COLO829 (cell line): ENCODE measurements around the gene CTAG1A.
"Not testable (repeated sequence)": the region's sequence is repeated elsewhere in the genome, so short reads cannot be mapped to it uniquely, and the experiment has no call there.

ENCODE experiments used
- DNase-seq: peaks from one replicate; pipeline ENCODE4 v3.0.0; 2012; ENCODE audit warnings: low spot score

CTAG1A gene

DNA sequence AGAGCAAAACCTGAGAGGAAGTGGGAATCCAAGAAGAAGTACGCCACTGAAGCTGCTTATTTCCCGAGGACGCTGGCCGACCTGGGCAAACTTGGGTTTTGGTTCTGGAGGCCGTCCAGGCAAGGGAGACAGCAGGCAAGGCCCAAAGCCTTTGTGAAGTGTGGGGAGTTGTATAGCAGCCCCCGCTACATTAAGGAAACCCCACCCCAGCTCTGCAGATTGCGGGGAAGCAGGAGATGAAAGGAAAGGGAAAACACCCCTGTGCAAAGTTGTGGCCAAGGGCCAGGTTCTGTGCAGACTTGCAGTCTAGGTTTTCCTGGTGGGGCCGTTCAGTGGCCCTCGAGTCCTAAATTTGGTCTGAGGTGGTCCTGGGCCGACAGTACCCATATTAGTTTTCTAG, 11.9 kb upstream of the CTAG1A start:
- DNase-seq = not testable (repeated sequence)

DNA sequence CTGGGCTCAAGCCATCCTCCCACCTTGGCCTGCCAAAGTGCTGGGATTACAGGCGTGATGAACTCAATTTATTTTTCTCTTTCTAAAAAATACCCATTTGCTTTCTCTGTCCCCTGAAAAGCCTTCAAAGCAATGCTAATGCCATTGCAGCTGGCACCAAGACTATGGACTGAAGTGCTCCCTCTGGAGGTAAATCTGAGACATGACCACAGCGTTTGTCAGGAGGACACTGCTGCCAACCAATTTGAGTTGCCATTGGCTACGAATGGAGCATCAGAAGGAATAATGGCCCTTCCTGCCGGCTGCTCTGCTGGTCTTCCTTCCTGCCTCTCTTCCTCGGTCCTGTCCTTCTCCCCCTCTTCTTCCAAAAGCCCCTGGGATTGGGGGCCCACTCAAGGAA, 9.9 kb upstream of the CTAG1A start:
- not testable (repeated sequence) for DNase-seq

DNA sequence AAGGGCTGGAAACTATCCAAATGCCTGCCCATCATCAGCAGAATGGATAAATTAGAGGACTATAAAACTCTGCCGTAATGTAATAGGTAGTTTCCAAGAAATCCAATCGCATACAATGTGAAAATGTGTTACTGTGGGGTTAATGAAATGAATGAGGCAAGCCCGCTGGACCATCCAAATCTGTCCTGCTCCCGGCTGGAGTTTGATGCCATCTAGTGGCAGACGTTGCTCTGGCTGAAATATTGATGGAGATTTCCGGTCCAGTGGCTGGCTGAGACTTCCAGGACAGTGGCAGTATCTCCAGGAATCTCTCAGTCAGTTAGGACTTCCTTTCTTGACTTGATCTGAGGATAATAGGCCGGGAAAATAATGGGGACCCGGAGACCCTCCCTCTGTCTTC, 1.9 kb upstream of the CTAG1A start:
- not testable (repeated sequence) for DNase-seq

DNA sequence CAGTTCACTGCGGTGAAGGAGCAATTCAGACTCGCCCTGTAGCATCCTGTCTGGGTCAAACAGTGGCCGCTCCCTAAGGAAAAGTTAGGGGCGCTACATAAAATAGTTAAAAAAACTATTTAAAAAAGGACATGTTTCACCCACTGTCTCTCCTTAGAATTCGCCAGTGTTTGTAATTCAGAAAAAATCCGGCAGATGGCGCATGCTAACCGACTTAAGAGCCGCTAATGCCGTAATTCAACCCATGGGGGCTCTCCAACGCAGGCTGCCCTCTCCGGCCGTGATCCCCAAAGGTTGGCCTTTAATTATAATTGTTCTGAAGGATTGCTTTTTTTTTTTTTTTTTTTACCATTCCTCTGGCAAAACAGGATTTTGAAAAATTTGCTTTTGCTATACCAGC, 5.5 kb downstream of the CTAG1A start:
- DNase-seq = not testable (repeated sequence)

DNA sequence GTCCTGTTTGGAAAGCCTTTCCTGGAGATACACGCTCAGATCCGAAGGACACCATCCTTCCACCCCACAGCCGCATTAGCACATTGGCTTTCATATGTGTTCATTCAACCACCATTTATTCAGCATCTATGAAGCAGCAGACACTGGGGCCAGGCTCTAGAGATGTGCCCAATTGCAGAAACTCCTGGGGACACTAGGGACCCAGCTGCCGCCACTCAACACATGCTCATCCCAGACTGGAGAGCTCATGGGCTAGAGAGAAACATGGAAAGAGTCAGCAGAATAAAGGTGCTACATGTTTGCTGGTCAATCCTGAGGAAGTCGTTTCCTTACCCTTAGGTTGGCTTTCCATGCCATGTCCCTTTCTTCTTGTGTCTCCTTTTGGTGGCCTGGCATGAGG, 7.6 kb downstream of the CTAG1A start:
- no peak for DNase-seq

DNA sequence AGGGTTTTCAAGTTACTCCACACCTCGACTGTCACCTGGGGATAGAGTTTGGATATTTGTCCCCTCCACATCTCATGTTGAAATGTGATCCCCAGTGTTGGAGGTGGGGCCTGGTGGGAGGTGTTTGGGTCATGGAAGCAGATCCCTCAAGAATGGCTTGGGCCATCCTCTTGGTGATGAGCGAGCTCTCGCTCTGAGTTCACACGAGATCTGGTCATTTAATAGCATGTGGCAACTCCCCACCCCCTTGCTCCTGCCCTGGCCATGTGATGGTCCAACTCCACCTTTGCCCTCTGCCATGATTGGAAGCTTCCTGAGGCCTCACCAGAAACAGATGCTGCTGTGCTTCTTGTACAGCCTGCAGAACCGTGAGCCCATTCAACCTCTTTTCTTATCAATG, 8.3 kb downstream of the CTAG1A start:
- no peak for DNase-seq

DNA sequence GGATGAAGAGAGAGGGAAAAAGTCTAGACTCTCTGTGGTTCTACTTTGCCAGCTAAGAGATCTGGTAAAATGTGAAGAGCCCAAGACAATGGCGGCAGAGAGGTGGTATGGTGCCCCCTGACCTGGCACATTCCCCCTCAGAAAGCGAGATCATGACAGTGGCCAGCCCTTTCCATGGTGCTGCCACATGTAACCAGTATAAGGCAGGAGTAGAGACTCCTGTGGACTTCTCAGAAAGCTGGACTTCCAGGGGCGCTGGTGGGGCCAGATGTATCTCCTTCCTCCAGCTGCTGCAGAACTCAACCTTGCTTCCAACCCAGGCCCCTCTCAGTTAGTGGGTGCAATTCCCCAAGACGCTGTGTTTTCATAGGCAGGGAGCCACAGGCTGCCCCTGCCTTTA, 9.6 kb downstream of the CTAG1A start:
- DNase-seq = no peak

DNA sequence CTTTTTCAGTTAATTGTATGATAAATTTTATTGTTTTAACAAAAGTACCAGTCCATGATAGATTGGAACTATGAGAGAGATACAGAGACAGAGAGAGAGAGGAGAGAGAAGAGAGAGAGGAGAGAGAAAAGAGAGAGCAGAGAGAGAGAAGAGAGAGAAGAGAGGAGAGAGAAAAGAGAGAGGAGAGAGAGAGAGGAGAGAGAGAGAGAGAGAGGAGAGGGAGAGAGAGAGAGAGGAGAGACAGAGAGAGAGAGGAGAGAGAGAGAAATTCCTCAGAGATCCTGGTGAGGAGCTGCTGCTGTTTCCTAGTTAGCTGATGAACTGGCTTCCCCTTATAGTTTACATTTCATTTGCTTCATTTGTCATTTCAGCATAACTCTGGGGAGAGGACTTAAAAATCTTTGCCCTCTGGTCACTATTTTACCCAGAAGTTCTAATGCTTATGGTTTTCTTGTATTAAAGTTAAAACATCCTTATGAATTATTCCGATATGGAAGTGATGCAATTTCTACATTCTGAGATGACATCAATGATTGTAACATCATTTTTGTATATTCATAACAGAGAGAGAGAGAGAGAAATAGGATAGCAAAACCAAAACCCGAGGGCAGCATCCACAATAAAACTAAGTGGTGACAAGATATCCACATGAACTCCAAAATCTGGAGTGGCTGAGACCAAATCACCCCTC, 10.8 kb downstream of the CTAG1A start:
- DNase-seq = no peak

DNA sequence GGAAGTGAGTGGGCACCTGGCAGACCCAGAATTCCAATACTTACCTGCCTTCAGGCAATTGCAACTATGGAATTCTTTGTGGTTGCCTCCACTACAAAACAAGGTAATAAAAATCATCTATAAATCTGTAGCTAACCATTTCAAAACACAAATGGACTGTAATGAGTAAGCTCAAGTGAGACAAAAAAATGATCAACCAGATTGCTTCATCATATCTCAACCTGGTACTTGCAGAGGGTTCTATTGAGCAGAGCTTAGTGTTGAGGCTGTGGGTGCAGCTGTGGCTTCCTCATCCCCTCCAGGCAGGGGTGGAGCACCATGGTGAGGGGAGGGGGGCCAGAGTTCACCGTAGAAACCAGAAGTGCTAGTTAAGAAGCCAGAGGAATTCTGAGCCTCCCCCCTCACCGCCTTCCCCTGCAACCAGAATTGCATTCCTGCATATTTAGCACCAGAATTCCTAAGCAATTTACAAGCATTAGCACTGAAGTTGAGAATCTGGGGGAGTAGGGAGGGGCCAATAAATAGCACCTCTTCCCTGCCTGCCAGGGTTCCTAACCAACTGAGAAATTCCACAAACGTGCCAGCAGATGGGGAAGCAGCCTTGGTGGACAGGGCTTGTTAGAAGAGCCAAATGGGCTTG, 11.5 kb downstream of the CTAG1A start:
- DNase-seq = peak; percentile 15

DNA sequence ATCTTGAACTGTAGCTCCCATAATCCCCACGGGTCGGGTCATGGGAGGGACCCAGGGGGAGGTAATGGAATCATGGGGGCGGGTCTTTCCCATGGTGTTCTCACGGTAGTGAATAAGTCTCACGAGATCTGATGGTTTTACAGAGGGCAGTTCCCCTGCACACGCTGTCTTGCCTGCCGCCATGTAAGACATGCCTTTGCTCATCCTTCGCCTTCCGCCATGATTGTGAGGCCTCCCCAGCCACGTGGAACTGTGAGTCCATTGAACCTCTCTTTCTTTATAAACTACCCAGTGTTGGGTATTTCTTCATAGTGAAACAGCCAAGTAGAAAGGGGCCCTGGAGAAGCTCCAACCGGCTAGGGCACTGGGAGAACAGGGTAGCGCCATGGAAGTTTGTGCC, 12.3 kb downstream of the CTAG1A start:
- no peak for DNase-seq

DNA sequence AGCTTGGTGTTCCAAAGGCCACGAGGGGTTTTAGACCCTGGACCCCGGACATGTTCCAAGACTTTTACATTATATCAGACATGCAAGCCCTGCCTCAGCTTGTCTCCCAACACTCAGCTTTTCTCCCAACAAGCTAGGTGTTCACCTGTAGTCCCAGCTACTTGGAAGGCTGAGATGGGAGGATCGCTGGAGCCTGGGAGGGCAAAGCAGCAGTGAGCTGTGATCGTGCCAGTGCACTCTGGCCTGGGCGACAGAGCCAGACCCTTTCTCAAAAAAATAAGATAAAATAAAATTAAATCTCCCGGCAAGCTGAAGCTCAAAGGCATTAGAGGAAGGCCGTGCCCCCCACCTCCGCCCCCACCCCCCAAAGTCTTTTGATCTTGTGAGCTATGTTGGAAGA, 13.7 kb downstream of the CTAG1A start:
- no peak for DNase-seq

DNA sequence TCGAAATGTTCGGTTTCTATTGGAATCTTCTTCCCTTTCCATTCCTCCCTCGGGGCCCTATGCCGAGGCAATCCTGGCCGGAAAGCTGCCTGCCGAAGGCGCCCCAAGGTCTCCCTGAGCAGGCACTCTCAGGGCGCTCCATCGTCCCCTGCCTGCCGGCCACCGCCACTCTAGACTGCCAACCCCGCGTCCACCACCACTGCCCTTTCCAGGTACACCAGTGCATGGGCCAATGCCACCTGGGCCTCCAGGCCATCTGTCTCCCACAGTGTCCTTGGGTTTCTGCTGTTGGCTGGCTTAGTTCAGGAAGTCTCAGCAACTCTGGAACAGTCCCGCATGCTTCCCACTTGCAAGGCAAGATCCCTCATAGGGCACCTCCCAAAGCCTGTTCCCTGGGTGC, 14.6 kb downstream of the CTAG1A start:
- DNase-seq = no peak

DNA sequence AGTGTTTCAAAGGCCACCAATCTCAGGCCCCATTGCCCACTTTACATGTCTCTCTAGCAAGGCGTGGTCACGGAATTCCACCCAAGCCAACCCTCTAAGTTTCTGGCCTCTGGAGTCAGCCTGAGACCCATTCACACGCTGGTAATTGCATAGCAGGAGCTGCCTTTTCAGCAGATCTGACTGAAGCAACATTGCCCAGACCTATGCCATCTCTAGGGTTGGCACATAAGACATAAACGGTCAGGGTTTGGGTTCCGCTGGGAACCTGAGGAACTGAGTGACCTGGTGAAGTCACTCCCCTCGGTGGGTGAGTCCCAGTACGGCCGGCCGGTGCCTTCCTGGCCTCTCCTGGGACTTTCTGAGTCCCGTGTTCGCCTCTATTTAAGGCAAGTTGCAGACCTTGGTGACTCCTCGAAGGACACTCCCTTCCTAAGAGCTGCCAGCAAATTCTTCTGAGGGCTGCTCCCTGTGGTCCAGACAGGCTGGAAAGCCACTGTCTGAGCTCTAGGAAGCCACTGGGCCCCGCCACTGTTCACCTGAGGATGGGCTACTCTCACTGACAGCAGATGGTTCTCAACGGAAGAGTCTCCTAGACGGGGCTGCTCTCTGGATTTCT, 15.9 kb downstream of the CTAG1A start:
- no peak for DNase-seq

DNA sequence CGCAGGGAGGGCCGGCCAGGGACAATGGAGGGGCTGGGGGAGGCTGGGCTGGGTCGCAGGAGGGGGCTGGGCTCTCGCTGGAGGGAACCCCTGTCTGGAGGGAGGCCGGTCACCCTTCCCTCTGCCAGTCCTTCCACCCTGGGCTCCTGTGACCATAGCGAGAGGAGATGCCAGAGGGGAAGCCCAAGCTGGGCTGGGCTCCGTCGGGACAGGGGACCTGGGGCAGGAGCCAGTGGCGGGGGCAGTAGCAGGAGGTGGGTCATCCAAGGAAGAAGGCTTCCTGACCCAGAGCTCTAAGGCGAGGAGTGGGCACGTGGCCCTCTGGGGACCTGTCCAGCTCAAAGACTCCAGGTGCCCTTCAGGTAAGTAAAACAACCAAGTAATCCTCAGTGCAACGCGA, 17.3 kb downstream of the CTAG1A start:
- DNase-seq = no peak

DNA sequence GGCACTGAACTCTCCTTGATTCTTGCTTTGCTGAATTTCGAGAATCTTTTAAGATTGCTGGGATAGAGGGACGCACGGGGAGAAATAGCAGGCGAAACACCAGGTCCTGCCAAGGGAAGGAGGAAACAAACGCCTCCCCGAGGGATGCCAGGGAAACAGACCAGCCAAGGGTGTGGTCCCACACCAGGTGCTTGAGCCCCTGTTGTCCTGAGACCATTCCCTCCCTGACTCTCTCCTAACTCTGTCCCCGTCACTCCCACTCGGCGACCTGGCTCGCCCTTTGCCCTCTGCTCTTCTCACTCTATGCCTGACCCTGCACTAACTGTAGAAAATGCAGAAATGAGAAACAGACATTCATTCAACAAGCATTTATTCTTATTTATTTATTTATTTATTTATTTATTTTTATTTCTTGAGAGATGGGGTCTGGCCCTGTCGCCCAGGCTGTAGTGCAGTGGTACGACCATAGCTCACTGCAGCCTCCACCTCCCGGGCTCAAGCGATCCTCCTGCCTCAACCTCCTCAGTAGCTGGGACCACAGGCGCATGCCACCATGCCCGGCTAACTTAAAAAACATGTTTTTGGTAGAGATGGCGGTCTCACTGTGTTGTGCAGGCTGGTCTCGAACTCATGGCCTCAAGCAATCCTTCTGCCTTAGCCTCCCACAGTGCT, 18.0 kb downstream of the CTAG1A start:
- no peak for DNase-seq

DNA sequence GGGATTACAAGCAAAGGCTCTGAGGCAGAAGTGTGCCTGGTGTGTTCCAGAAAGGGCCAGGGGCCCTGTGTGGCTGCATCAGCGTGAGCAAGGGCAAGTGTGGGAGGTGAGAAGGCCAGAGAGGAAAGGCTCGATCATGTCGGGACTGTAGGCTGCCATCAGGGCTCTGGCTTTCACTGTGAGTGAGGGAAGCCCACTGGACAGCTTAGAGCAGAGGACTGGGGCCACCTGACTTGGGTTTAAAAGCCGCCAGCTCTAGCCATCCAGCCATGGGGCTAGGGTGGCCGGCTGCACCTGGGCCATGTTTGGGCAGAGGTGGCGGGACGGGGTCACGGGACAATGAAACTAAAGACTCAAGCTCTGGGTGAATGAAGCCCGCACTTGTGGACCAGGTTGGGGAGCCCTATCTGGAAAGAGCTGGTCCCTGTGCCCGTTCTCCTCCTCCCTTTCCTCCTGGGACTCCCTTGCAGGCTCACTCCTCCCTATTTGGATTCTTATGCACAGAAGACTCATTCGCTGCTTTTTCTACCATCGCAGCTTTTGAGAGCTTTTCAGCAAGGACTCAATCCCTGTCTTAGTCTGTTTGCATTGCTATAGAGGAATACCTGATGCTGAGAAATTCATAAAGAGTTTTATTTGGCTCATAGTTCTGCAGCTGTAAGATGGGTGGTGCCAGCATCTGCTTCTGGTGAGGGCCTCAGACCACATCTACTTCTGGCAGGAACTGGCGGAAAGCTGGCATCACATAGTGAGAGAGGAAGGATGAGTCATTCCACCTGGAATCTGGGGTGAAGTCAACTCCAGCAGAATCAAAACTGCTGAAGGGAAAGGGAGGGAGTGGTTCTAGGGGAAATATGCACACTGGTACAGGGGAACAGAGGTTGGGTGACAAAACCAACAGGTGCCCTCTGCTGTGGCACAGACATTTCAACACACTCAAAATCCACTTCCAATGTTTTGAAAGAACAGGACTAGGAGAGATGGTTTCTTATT, 18.8 kb downstream of the CTAG1A start:
- DNase-seq = no peak

DNA sequence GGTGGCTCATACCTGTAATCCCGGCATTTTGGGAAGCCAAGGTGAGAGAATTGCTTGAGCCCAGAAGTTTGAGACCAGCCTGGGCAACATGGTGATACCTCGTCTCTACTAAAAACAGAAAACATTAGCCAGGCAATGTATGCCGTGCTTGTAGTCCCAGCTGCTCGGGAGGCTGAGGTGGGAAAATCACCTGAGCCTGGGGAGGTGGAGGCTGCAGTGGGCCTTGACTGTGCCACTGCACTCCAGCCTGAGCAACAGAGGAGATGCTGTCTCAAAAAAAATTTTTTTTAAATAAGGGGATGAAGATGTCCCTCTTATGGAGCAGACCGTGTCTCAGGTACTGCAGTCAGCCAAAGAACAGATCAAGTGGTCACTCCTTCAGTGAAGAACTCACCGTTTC, 20.6 kb downstream of the CTAG1A start:
- no peak for DNase-seq

DNA sequence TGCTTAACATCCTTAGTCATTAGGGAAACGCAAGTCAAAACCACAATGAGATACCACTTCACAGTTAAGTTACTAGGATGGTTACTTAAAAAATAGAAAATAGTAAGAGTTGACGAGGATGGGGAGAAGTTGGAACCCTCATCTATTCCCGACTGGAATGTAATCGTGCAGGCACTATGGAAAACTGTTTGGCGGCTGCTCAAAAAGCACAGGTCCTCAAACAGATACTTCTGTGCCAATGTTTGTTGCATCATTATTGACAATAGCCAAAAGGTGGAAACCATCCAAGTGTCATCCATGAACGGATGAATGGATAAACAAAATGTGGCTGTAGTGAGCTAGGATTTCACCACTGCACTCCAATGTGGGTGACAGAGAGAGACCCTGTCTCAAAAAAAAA, 22.4 kb downstream of the CTAG1A start:
- no peak for DNase-seq

DNA sequence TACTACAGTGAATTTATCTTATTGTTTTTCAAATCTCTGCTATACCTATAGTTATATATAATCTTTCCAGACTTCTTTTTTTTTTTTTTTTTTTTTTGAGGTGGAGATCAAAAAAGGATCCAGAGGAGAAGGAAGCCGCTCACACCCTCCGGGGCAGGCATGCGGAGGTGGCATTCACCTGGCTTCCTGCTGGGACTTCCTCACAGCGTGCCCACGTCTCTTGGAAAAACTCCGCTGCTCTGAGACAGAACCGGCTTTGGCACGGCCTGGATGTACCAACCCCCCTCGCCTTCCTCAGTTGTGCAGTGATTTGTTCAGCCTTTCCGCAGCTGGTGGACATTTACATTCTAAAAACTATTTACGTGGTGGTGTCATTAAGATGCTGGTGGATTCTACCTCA, 23.0 kb downstream of the CTAG1A start:
- not testable (repeated sequence) for DNase-seq

DNA sequence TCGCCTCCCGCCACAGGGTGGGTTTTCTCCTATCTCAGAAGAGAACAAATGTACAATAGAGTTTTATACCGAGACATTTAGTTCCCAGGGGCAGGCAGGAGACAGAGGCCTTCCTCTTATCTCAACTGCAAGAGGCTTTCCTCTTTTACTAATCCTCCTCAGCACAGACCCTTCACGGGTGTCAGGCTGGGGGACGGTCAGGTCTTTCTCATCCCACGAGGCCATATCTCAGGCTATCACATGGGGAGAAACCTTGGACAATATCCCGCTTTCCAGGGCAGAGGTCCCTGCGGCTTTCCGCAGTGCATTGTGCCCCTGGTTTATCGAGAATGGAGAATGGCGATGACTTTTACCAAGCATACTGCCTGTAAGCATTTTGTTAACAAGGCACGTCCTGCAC, 23.9 kb downstream of the CTAG1A start:
- DNase-seq = not testable (repeated sequence)

DNA sequence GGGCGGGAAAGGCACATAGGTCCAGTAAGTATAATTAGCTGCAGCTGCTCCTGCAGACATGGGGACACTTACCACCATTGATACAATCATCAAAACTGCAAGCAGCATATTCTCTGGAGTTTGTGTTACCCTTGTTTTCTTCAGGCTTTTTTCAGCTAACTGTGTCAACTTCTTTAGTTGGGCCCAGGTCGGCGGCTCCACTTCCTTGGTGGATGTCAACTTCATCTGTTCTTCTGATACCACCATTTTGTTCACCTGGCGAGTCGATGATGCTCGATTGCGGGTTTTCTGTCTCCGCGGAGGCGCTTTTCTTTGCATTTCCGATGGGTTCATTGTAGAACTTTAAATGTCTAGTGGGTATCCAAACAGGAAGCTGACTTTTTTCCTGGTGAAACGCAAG, 26.2 kb downstream of the CTAG1A start:
- DNase-seq = not testable (repeated sequence)

DNA sequence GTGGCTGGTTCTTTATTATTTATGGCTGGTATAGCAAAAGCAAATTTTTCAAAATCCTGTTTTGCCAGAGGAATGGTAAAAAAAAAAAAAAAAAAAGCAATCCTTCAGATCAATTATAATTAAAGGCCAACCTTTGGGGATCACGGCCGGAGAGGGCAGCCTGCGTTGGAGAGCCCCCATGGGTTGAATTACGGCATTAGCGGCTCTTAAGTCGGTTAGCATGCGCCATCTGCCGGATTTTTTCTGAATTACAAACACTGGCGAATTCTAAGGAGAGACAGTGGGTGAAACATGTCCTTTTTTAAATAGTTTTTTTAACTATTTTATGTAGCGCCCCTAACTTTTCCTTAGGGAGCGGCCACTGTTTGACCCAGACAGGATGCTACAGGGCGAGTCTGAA, 28.7 kb downstream of the CTAG1A start:
- not testable (repeated sequence) for DNase-seq
